KOPT-K1 (cell line): ENCODE data around the gene LRRC74B.

ENCODE experiments used
- H3K27ac ChIP-seq: fragments of 200-600 bp; sonication (generic); 2 replicates; pipeline ENCODE4 v1.5.1; 2016; ENCODE audit warnings: antibody characterized with exemption, mild to moderate bottlenecking, low read depth, low read length; ENCODE audit not compliant: poor library complexity, severe bottlenecking
- H3K36me3 ChIP-seq: fragments of 200-600 bp; sonication (generic); 2 replicates; pipeline ENCODE4 v1.5.1; 2017; ENCODE audit warnings: antibody characterized with exemption, mild to moderate bottlenecking, low read length, moderate library complexity; ENCODE audit not compliant: insufficient read depth
- H3K9me3 ChIP-seq: fragments of 200-600 bp; sonication (generic); 2 replicates; pipeline ENCODE4 v1.5.1; 2017; ENCODE audit warnings: antibody characterized with exemption, low read length, mild to moderate bottlenecking; ENCODE audit not compliant: insufficient read depth, poor library complexity, severe bottlenecking

LRRC74B gene

GRCh38 chr22:21105294-21105693 is 59.5 kb downstream of the LRRC74B start:
- H3K36me3 ChIP-seq: no peaks in the 10 kb centered on the region
- H3K27ac ChIP-seq: no peak overlapping the region
- peaks cover 19% of the 10 kb centered on the region for H3K9me3 ChIP-seq

DNA sequence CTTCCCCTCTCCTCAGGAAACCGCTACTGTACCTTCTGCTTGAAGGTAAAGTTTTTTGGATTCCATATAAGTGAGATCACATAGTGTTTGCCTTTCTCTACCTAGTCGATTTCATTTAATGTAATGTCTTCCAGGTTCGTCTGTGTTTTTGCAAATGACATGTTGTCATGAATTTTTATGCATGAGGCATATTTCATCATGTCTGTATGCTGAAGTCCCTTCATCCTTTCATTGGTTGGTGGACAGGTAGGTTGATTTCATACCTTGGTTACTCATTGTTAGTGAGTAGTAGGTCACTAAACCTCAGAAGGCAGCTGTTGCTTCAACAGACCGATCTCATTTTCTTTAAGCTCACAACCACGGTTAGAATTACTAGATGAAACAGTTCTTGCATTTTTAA is 60.3 kb downstream of the LRRC74B start:
- H3K9me3 ChIP-seq: peaks cover 19% of the 10 kb centered on the region
- H3K27ac ChIP-seq: no peak overlapping the region
- no peaks in the 10 kb centered on the region for H3K36me3 ChIP-seq

GRCh38 chr22:21108379-21109115 is 62.8 kb downstream of the LRRC74B start:
- no peaks in the 10 kb centered on the region for H3K36me3 ChIP-seq
- H3K9me3 ChIP-seq: peaks cover 19% of the 10 kb centered on the region
- no peak overlapping the region for H3K27ac ChIP-seq
